GM19438 (cell line): ENCODE results near the gene RASSF1.
"Not testable (repeated sequence)": the region's sequence is repeated elsewhere in the genome, so short reads cannot be mapped to it uniquely, and the experiment has no call there.

Experiments
- ATAC-seq: cut with Tn5 transposase; IDR thresholded peaks from one replicate; pipeline ENCODE4 v1.9.1; 2021; ENCODE audit warnings: low read depth; ENCODE audit not compliant: unreplicated experiment

Gene RASSF1

DNA sequence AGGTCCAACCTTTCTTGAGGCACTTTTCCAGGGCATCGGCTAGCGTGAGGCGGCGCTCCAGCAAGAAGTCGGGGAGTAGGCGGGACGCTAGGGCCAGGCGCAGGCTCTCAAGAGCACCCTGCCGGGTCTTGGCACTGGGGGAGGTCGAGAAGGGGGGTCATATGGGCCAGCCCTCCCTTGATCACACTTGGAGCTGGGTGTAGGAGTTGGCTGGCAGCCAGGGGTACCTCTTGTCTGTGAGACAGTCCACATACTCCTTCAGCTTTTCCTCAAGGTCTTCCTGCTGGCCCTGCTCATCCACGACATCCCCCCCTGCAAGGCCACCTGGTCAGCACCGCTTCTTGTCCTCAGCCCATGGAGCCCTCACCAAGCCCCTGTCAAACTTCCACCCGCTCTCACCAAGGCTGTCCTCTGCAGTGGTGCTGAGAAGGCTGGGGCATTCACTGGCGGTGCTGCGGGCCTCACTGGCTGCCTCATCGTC lies 50.4 kb downstream of the RASSF1 start:
- ATAC-seq: no peak

DNA sequence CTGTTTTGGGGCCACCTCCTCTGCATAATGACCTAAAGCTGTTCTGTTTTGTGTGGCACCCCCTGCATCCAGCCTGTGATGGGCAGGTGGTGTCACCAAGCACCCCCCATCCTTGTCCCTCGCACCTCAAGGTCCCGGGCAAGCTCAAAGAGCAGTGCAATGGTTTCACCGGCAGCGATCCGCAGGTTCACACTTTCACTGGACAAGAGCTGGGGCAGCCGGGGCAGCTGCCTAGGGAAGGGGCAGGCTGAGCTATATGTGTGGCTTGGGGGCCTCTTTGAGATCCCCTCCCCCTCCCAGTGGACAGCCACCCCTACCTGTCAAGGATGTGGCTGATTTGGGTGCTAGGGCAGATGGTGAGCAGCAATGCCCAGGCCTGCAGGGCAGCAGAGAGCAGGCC lies 51.5 kb downstream of the RASSF1 start:
- no peak for ATAC-seq

DNA sequence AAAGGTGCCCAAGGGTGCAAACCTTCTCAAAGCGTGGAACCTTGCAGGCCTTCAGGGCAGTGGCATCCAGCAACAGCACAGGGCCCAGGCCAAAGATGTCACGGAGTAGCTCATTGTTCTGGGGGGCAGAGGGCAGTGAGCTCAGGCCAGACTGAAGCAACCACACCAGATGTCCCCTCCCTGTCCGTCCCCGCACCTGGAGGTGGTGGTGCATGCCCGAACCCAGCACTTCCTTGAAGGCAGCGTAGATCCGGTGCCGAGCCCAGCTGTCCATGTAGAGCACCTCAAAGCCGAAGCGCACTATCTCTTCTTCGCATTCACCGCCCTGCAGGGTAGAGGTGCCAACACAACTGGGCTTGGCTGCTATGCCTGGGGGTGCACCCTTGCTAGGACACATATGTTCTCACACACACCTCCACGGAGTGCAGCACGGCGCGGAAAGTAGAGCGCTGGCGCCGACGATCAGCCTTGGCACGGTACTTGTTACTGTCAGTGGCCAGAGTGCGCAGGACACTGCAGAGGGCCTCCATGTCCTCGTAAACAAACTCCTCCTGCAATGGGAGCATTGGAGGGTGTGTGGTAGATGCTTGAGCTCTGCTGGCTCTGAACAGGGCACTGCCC lies 52.1 kb downstream of the RASSF1 start:
- no peak for ATAC-seq

DNA sequence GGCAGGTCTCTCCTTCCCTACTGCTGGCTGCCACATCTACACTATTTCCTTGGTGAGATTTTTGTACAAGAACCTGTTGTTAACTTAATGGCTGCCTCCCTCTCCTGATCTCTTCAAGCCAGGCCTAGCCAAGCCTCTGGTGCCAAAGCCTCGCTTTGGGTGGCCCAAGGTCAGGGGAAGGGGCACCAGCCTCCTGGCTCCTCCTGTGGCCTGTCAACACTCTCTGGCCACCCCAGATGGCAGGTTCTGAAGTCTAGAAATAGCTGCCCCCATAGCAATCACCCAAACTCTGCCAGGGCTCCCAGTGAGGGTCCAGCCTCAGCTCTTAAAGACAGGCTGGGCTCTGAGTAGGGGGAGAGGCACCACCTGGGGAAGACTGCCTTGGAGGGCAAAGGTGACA lies 53.4 kb downstream of the RASSF1 start:
- ATAC-seq: no peak

DNA sequence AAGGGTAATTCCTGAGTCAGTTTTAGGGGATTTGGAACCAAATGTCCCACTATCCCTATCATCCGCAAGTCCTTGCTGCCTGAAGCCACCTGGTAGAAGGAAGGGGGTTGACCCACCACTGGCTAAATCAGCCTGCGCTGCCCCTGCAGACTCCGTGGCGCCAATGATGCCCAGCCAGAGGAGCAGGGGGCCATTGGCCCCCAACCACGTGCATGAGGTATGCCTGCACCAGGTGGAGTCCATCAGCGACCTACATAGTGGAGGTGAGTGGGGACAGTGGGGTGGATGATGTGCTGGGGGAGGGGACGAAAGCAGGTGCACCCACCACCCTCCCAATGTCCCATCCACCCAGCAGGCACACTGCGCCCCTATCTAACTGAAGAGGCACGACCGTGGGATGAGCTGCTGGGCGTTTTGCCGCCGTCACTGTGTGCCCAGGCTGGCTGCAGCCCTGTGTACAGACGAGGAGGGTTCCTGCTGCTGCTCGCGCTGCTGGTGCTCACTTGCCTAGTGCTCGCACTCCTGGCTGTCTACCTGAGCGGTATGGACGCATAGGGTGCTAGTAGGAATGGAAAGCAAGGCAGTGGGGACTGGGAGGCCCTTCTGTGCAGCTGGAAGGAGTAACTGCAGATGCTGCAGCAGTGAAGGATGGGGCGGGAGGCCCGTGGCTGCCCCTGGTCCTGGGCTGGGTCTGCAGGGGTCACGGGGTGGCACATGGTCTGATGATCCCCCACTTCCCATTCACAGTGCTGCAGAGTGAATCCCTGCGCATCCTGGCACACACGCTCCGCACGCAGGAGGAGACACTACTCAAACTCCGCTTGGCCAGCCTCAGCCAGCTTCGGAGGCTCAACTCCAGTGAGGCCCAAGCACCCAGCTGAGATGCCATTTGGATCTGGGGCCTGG lies 54.1 kb downstream of the RASSF1 start:
- ATAC-seq: no peak

DNA sequence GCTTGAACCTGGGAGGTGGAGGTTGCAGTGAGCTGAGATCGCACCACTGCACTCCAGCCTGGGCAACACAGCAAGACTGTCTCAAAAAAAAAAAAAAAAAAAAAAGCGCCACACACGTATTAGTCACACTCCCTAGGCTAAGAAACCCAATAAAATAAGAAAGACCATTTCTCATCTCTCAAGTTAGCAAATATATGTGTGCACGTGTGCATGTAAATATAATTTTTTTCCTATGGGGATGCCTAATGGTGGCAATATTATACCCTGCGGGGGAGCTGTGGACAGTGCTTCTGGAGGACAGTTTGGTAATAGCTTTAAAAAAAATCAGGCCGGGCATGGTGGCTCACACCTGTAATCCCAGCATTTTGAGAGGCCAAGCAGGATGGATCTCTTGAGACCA lies 56.5 kb downstream of the RASSF1 start:
- not testable (repeated sequence) for ATAC-seq
